ENCODE data around the gene ZNF232.
"Not testable (repeated sequence)": the region's sequence is repeated elsewhere in the genome, so short reads cannot be mapped to it uniquely, and the experiment has no call there.

ZNF232 gene

GRCh38 chr17:5111402-5112204, at the start of gene ZNF232:
TSS of gene ZNF232 (minus strand) at chr17:5111878. CDS start at chr17:5111822, 56 bp downstream.
- no peak for FAIRE-seq

- FAIRE-seq: not testable (repeated sequence)
Observed at GRCh38 chr17:5160702-5161101, 49.0 kb upstream of the ZNF232 start.

GRCh38 chr17:5146122-5146521, 34.4 kb upstream of the ZNF232 start:
- not testable (repeated sequence) for FAIRE-seq

- not testable (repeated sequence) for FAIRE-seq
Observed at GRCh38 chr17:5142877-5143276, 31.2 kb upstream of the ZNF232 start.

GRCh38 chr17:5139458-5139732, 27.7 kb upstream of the ZNF232 start:
- FAIRE-seq: no peak

- FAIRE-seq: no peak
Observed at GRCh38 chr17:5138616-5139457, 27.2 kb upstream of the ZNF232 start.

GRCh38 chr17:5138198-5138544, 26.5 kb upstream of the ZNF232 start:
- FAIRE-seq: not testable (repeated sequence)

- FAIRE-seq: not testable (repeated sequence)
Observed at GRCh38 chr17:5137511-5138197, 26.0 kb upstream of the ZNF232 start.

GRCh38 chr17:5136580-5137412, 25.1 kb upstream of the ZNF232 start:
- not testable (repeated sequence) for FAIRE-seq

GRCh38 chr17:5135726-5136579, 24.3 kb upstream of the ZNF232 start:
- FAIRE-seq: no peak

- not testable (repeated sequence) for FAIRE-seq
Observed at GRCh38 chr17:5135131-5135712, 23.5 kb upstream of the ZNF232 start.

- FAIRE-seq: not testable (repeated sequence)
Observed at GRCh38 chr17:5134571-5134970, 22.9 kb upstream of the ZNF232 start.

GRCh38 chr17:5133961-5134360, 22.3 kb upstream of the ZNF232 start:
- FAIRE-seq: not testable (repeated sequence)

- no peak for FAIRE-seq
Observed at GRCh38 chr17:5133311-5133710, 21.6 kb upstream of the ZNF232 start.

- FAIRE-seq: not testable (repeated sequence)
Observed at GRCh38 chr17:5132503-5133225, 21.0 kb upstream of the ZNF232 start.

GRCh38 chr17:5131799-5132502, 20.3 kb upstream of the ZNF232 start:
- FAIRE-seq: not testable (repeated sequence)

GRCh38 chr17:5131146-5131715, 19.6 kb upstream of the ZNF232 start:
- FAIRE-seq: no peak

- FAIRE-seq: not testable (repeated sequence)
Observed at GRCh38 chr17:5130687-5131086, 19.0 kb upstream of the ZNF232 start.

GRCh38 chr17:5130261-5130660, 18.6 kb upstream of the ZNF232 start:
- not testable (repeated sequence) for FAIRE-seq

All from TTC549 (cell line).